Muscle of leg (tissue), 11 donors: ENCODE data around the gene MIAT. TPM values are rescaled to one million over a fixed set of nuclear protein-coding genes. Genes with fewer than 3 reads are reported as not detected.

Experiments used
- DNase-seq: peaks from one replicate; pipeline ENCODE4 v3.0.0; 2013
- H3K27ac ChIP-seq: one replicate; pipeline ENCODE4 v1.5.1; 2013; ENCODE audit warnings: mild to moderate bottlenecking, low read length, control low read depth
- H3K27me3 ChIP-seq: one replicate; pipeline ENCODE4 v1.6.1; 2013; ENCODE audit warnings: low read length; ENCODE audit not compliant: control insufficient read depth, insufficient read depth
- H3K36me3 ChIP-seq: one replicate; pipeline ENCODE4 v1.6.1; 2013; ENCODE audit warnings: low read length; ENCODE audit not compliant: control insufficient read depth, insufficient read depth
- H3K4me1 ChIP-seq: one replicate; pipeline ENCODE4 v1.6.1; 2013; ENCODE audit warnings: low read length; ENCODE audit not compliant: control insufficient read depth, insufficient read depth
- H3K4me3 ChIP-seq: one replicate; pipeline ENCODE4 v1.5.1; 2013; ENCODE audit warnings: low read length, control low read depth
- H3K9me3 ChIP-seq: replicated peaks from 2 replicates; pipeline ENCODE4 v1.6.1; 2013; ENCODE audit warnings: low read depth, low read length; ENCODE audit not compliant: control insufficient read depth
- WGBS: methylation state at CpG from one replicate; pipeline ENCODE4 v1.1.5; 2013; ENCODE audit warnings: missing lambda C conversion rate; ENCODE audit not compliant: insufficient coverage; 5-methylcytosine and 5-hydroxymethylcytosine counted together
- polyA plus RNA-seq, 8 donors: library from polyadenylated mRNA; unstranded; fragments of 120-200 nt; gene quantifications; one replicate each; pipeline versions ENCODE4 v1.2.1 to v1.2.3, GENCODE V29; 2013; ENCODE audit warnings: inconsistent platforms in 1 of 8, low replicate concordance in 1 of 8; ENCODE audit not compliant: insufficient read length in 8 of 8, insufficient read depth in 1 of 8
- total RNA-seq: library from RNA; stranded (reverse); fragments of 120-200 nt; gene quantifications from one replicate; pipeline ENCODE4 v1.2.4, GENCODE V29; 2013

Gene MIAT
- total and polyA plus RNA-seq, 9 donors, result 0.15 to 1.5 (median 0.28) TPM

GRCh38 chr22:26615830-26616435 is 41.5 kb upstream of the MIAT start:
- H3K27ac ChIP-seq, result no peak overlapping the region
- no peak for DNase-seq
- no peaks in the 10 kb centered on the region for H3K9me3 ChIP-seq
- WGBS, result 56% methylated on average over 9 of the region's 11 CpGs
- no peak overlapping the region for H3K4me3 ChIP-seq
- peaks cover 31% of the 10 kb centered on the region for H3K4me1 ChIP-seq
- no peaks in the 10 kb centered on the region for H3K36me3 ChIP-seq
- H3K27me3 ChIP-seq, result peaks cover 15% of the 10 kb centered on the region

DNA sequence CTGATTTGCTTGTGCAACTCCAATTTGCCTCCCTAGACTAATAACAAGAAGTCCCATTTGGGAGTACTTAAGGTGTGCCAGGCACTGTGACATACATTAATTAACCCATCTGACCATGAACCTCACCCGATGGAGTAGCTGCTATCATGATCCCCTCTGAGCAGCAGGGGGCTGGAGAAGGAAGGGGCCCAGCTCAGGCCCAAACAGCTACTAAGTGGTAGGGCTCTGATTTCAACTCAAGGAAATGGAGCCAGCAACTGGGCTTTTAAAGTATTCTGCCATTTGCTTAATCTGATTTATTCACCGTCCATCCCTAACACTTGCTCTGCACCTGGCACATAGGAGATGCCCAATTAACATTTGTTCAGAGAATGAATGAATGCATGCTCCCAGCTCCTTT is 40.7 kb upstream of the MIAT start:
- Histone ChIP-seq H3K27me3 (peaks cover 15% of the 10 kb centered on the region), H3K36me3 (no peaks in the 10 kb centered on the region), H3K27ac (no peak overlapping the region), H3K9me3 (no peaks in the 10 kb centered on the region), H3K4me3 (no peak overlapping the region), H3K4me1 (peaks cover 30% of the 10 kb centered on the region)
- DNase-seq, result no peak
- WGBS, result no CpG with 5 or more reads among the region's 2 CpGs

GRCh38 chr22:26617271-26618199 is 39.9 kb upstream of the MIAT start, which contains the start of gene CRYBB1:
CRYBB1 (minus strand) TSS chr22:26618027; CDS start chr22:26616319, 1,708 bp downstream.
- 58% methylated on average over 6 of the region's 7 CpGs for WGBS
- Histone ChIP-seq H3K36me3 (no peaks in the 10 kb centered on the region), H3K27me3 (peaks cover 12% of the 10 kb centered on the region), H3K4me3 (no peak within 1 kb of the TSS), H3K9me3 (no peaks in the 10 kb centered on the region), H3K27ac (peak within 1 kb of the TSS; percentile 35), H3K4me1 (peaks cover 27% of the 10 kb centered on the region)
- peak; percentile 57 for DNase-seq

- no peaks in the 10 kb centered on the region for H3K9me3 ChIP-seq
- H3K27me3 ChIP-seq, result peaks cover 5% of the 10 kb centered on the region
- DNase-seq, result no peak
- H3K4me3 ChIP-seq, result no peak overlapping the region
- 88% methylated on average over 6 of the region's 8 CpGs for WGBS
- peaks cover 27% of the 10 kb centered on the region for H3K4me1 ChIP-seq
- no peaks in the 10 kb centered on the region for H3K36me3 ChIP-seq
- H3K27ac ChIP-seq, result peak overlapping the region; percentile 35
Observed at GRCh38 chr22:26618455-26618854, 38.9 kb upstream of the MIAT start.

GRCh38 chr22:26619510-26619909 is 37.9 kb upstream of the MIAT start:
- DNase-seq, result no peak
- Histone ChIP-seq H3K9me3 (no peaks in the 10 kb centered on the region), H3K4me3 (no peak overlapping the region), H3K27me3 (peaks cover 3% of the 10 kb centered on the region), H3K4me1 (peaks cover 27% of the 10 kb centered on the region), H3K36me3 (no peaks in the 10 kb centered on the region), H3K27ac (no peak overlapping the region)
- 66% methylated on average over 3 of the region's 6 CpGs for WGBS

GRCh38 chr22:26620197-26620596 is 37.2 kb upstream of the MIAT start:
- H3K27me3 ChIP-seq, result peaks cover under 1% of the 10 kb centered on the region
- H3K9me3 ChIP-seq, result no peaks in the 10 kb centered on the region
- H3K27ac ChIP-seq, result no peak overlapping the region
- no peaks in the 10 kb centered on the region for H3K36me3 ChIP-seq
- no peak overlapping the region for H3K4me3 ChIP-seq
- peaks cover 27% of the 10 kb centered on the region for H3K4me1 ChIP-seq
- no CpG with 5 or more reads among the region's 2 CpGs for WGBS
- DNase-seq, result no peak

DNA sequence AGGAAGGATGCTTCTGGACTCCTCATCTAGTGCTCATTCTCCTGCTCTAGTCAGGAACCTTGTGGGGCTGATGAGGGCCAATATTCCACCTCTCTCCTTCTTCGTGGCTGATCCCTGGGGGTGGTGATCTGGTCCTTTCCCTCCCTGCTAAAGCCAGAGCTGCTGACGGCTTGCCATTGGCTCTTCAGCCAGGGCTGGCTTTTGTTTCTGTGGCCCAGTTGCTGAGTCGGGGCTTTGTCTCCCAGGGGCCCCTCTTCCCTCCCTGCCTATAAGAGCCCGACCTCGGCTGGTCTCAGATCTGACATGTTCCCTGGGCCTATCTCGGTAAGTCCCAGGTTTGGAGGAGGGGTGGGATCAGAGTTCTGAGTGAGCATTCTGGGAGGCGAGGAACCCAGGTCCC is 35.7 kb upstream of the MIAT start, which contains the start of gene CRYBA4:
TSS of gene CRYBA4 (plus strand) at position 301 of the 400 bp plus-strand sequence. CDS start 634 bp downstream, outside the sequence.
- H3K36me3 ChIP-seq, result no peaks in the 10 kb centered on the region
- WGBS, result 50% methylated on average over 2 of the region's 7 CpGs
- no peak within 1 kb of the TSS for H3K4me3 ChIP-seq
- H3K9me3 ChIP-seq, result no peaks in the 10 kb centered on the region
- no peaks in the 10 kb centered on the region for H3K27me3 ChIP-seq
- no peak within 1 kb of the TSS for H3K27ac ChIP-seq
- H3K4me1 ChIP-seq, result peaks cover 17% of the 10 kb centered on the region
- no peak for DNase-seq

GRCh38 chr22:26623984-26624383 is 33.4 kb upstream of the MIAT start:
- Histone ChIP-seq H3K27me3 (peaks cover 6% of the 10 kb centered on the region), H3K36me3 (no peaks in the 10 kb centered on the region), H3K4me3 (no peak overlapping the region), H3K27ac (no peak overlapping the region), H3K4me1 (peaks cover 3% of the 10 kb centered on the region), H3K9me3 (no peaks in the 10 kb centered on the region)
- WGBS, result 80% methylated on average over 1 of the region's 1 CpG
- no peak for DNase-seq

- Histone ChIP-seq H3K27me3 (peaks cover 7% of the 10 kb centered on the region), H3K4me1 (no peaks in the 10 kb centered on the region), H3K9me3 (no peaks in the 10 kb centered on the region), H3K27ac (no peak overlapping the region), H3K4me3 (no peak overlapping the region), H3K36me3 (no peaks in the 10 kb centered on the region)
- no peak for DNase-seq
- WGBS, result 83% methylated on average over 12 of the region's 12 CpGs
Observed at GRCh38 chr22:26624803-26625202, 32.6 kb upstream of the MIAT start.

DNA sequence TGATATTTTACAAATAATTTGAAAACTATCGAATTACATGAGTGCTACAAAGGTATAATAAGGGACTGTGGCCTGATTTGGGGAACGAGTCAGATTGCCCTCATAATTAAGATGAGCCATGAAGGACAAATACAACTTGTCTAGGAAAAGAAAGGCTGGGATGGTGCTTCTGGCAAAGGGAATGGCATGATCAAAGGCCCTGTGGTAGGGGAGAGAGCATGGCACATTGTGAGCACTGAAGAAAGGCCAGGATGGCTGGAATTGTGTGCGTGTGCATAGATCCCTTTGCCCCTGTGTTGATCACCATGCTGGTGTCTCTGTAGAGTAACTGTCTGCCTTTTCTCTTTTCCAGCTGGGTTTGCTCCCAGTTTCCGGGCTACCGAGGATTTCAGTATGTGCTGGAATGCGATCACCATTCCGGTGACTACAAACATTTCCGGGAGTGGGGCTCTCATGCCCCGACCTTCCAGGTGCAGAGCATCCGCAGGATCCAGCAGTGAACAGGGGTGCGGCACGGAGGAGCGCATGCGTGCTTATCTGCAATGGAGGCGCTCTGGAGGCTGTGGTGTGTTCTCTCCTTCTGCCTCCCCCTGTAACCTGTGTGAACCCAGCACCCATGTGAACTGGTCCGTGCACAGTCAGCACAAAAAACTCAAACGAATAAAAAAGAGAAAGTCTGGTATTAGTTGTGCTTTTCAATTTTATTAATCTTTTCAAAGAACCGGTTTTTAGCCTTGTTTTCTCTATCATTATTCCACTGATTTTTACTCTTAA is 27.2 kb upstream of the MIAT start:
- Histone ChIP-seq H3K4me1 (no peaks in the 10 kb centered on the region), H3K27me3 (peaks cover 7% of the 10 kb centered on the region), H3K27ac (no peak overlapping the region), H3K4me3 (no peak overlapping the region), H3K9me3 (no peaks in the 10 kb centered on the region), H3K36me3 (no peaks in the 10 kb centered on the region)
- DNase-seq, result no peak
- 93% methylated on average over 15 of the region's 18 CpGs for WGBS
